Endometrial microvascular endothelial cells (primary cell): Measurements from ENCODE around the gene PLCB1. TPM values are rescaled to one million over a fixed set of nuclear protein-coding genes. Genes with fewer than 3 reads are reported as not detected.

ENCODE experiments used
- in situ Hi-C: cut with HindIII; loops from 2 replicates; pipeline ENCODE4 v1.10.0; 2017; ENCODE audit warnings: low sequenced_read_pairs, low pct_unique_long_range_greater_than_20kb; ENCODE audit errors: inconsistent ontology term
- total RNA-seq: library from RNA; depleted of rRNA; stranded (reverse); fragments of >200 nt; gene quantifications from one replicate; pipeline ENCODE4 v1.2.3, GENCODE V29; 2015; ENCODE audit errors: inconsistent ontology term

The PLCB1 gene
- total RNA-seq, 1 donor from 2014 or later = 16.1 TPM

GRCh38 chr20:8860011-8860495, 728.0 kb downstream of the PLCB1 start:
- in situ Hi-C loops = no loop called here

- in situ Hi-C loops = no loop called here
These were observed 730.0 kb downstream of the PLCB1 start for GRCh38 chr20:8862092-8862491.

- in situ Hi-C loops = no loop called here
These were observed 733.6 kb downstream of the PLCB1 start for GRCh38 chr20:8865636-8866035.

- in situ Hi-C loops = no loop called here
These were observed 735.1 kb downstream of the PLCB1 start for GRCh38 chr20:8867038-8867740.

- in situ Hi-C loops = no loop called here
These were observed 738.6 kb downstream of the PLCB1 start for GRCh38 chr20:8870652-8871051.

- in situ Hi-C loops = no loop called here
These were observed 742.4 kb downstream of the PLCB1 start for GRCh38 chr20:8874437-8874836.

- in situ Hi-C loops = no loop called here
These were observed 743.5 kb downstream of the PLCB1 start for GRCh38 chr20:8875586-8875985.

- in situ Hi-C loops = no loop called here
These were observed 744.3 kb downstream of the PLCB1 start for GRCh38 chr20:8876366-8876765.

- in situ Hi-C loops = no loop called here
These were observed 745.2 kb downstream of the PLCB1 start for GRCh38 chr20:8877294-8877693.

GRCh38 chr20:8879669-8880068, 747.6 kb downstream of the PLCB1 start:
- in situ Hi-C loops = no loop called here

GRCh38 chr20:8880085-8880853, 748.2 kb downstream of the PLCB1 start:
- in situ Hi-C loops = no loop called here

GRCh38 chr20:8891039-8891438, 759.0 kb downstream of the PLCB1 start:
- in situ Hi-C loops = no loop called here

- in situ Hi-C loops = no loop called here
These were observed 763.4 kb downstream of the PLCB1 start for GRCh38 chr20:8895472-8895871.

GRCh38 chr20:8898823-8899222, 766.8 kb downstream of the PLCB1 start:
- in situ Hi-C loops = no loop called here

- in situ Hi-C loops = no loop called here
These were observed 769.4 kb downstream of the PLCB1 start for GRCh38 chr20:8901237-8902025.

- in situ Hi-C loops = no loop called here
These were observed 771.9 kb downstream of the PLCB1 start for GRCh38 chr20:8903655-8904605.

- in situ Hi-C loops = no loop called here
These were observed 777.5 kb downstream of the PLCB1 start for GRCh38 chr20:8909596-8909995.

GRCh38 chr20:8912096-8912495, 780.0 kb downstream of the PLCB1 start:
- in situ Hi-C loops = no loop called here
